BE2C (cell line): Measurements from ENCODE around the gene CEP55.

Source experiments
- DNase-seq: peaks from one replicate; pipeline ENCODE4 v3.0.0-alpha.2; 2020
- H3K27me3 ChIP-seq: fragments of 250-450 bp; sonication (Bioruptor Pico); 2 replicates; pipeline ENCODE4 v1.5.1; 2020; ENCODE audit warnings: mild to moderate bottlenecking
- H3K36me3 ChIP-seq: fragments of 250-450 bp; sonication (Bioruptor Pico); 2 replicates; pipeline ENCODE4 v1.5.1; 2020; ENCODE audit warnings: mild to moderate bottlenecking
- H3K4me1 ChIP-seq: fragments of 250-450 bp; sonication (Bioruptor Pico); 2 replicates; pipeline ENCODE4 v1.5.1; 2020
- H3K4me3 ChIP-seq: 2 replicates; pipeline ENCODE4 v1.5.1; 2011; ENCODE audit warnings: low read depth, low read length
- H3K9me3 ChIP-seq: fragments of 250-450 bp; sonication (Bioruptor Pico); 2 replicates; pipeline ENCODE4 v1.5.1; 2020
- TF ChIP-seq, protein P1 (sequence below): IDR thresholded peaks from 2 replicates; pipeline ENCODE4 v1.5.1; 2012; ENCODE audit warnings: mild to moderate bottlenecking, low read depth, low read length

Gene CEP55

GRCh38 chr10:93454736-93455135, 41.7 kb upstream of the CEP55 start:
- no peaks in the 10 kb centered on the region for H3K36me3 ChIP-seq
- no peak for DNase-seq
- H3K9me3 ChIP-seq, result no peaks in the 10 kb centered on the region
- no peaks in the 10 kb centered on the region for H3K27me3 ChIP-seq
- TF ChIP-seq, protein P1, sequence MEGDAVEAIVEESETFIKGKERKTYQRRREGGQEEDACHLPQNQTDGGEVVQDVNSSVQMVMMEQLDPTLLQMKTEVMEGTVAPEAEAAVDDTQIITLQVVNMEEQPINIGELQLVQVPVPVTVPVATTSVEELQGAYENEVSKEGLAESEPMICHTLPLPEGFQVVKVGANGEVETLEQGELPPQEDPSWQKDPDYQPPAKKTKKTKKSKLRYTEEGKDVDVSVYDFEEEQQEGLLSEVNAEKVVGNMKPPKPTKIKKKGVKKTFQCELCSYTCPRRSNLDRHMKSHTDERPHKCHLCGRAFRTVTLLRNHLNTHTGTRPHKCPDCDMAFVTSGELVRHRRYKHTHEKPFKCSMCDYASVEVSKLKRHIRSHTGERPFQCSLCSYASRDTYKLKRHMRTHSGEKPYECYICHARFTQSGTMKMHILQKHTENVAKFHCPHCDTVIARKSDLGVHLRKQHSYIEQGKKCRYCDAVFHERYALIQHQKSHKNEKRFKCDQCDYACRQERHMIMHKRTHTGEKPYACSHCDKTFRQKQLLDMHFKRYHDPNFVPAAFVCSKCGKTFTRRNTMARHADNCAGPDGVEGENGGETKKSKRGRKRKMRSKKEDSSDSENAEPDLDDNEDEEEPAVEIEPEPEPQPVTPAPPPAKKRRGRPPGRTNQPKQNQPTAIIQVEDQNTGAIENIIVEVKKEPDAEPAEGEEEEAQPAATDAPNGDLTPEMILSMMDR, result no peak
- no peaks in the 10 kb centered on the region for H3K4me1 ChIP-seq
- H3K4me3 ChIP-seq, result no peak overlapping the region

DNA sequence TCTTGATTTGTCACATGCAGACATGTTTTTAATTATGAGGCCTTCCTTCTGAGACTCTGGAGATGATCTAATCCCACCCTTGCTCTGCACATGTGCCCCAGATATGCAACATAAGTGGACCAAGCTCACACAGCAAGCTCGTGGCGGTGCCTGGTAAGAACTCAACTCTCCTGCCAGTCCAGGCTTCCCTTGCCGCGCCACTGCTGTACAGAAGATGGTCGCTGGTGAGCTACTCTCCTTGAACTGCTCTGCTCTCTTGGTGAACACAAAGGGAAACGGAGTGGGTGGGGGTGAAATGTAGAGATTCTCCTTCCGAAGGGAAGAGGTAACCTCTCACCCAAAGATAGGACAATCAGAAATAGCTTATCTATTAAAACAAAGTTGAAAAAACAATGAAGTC, 39.9 kb upstream of the CEP55 start:
- H3K27me3 ChIP-seq, result no peaks in the 10 kb centered on the region
- DNase-seq, result no peak
- no peak overlapping the region for H3K4me3 ChIP-seq
- H3K4me1 ChIP-seq, result no peaks in the 10 kb centered on the region
- H3K9me3 ChIP-seq, result no peaks in the 10 kb centered on the region
- H3K36me3 ChIP-seq, result no peaks in the 10 kb centered on the region
- TF ChIP-seq, protein P1, result no peak

DNA sequence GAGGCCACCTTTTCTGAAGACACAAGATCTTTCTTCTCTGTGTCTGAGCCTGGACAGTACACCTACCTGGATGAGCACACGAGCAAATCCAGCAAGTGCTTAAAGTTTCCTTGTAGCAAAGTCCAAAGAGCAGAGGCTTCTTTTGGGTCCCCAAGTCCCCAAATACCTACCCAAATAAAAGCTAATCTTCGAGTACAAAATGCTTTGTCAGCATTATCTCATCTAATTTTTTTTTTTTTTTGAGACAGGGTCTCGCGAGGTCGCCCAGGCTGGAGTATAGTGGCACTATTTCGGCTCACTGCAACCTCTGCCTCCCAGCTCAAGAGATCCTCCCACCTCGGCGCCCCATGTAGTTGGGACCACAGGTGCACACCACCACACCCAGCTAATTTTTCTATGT, 38.9 kb upstream of the CEP55 start:
- Histone ChIP-seq H3K9me3 (no peaks in the 10 kb centered on the region), H3K36me3 (no peaks in the 10 kb centered on the region), H3K27me3 (no peaks in the 10 kb centered on the region), H3K4me3 (no peak overlapping the region), H3K4me1 (no peaks in the 10 kb centered on the region)
- no peak for DNase-seq
- TF ChIP-seq, protein P1, result no peak

DNA sequence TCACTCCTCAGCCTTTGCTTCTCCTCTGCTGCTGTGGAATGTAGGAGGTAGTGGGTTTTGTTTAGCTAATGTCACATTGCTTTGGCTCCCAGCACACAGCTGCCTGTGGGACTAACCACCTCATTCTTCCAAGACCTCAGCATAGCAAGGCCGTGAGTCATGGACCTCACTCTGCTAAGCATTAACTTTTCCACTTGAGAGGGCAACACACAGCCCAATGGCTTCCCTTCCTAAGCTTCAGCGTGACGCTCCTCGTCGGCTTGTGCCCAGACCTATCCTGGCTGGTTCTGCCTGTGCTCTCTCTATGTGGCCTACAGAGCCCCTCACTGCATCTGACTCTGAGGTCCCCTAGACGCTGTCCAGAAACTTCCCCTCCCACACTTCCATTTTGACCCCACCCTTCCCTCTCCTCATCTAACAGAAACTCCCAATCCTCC, 37.6 kb upstream of the CEP55 start:
- TF ChIP-seq, protein P1, result no peak
- no peaks in the 10 kb centered on the region for H3K9me3 ChIP-seq
- no peaks in the 10 kb centered on the region for H3K4me1 ChIP-seq
- H3K36me3 ChIP-seq, result no peaks in the 10 kb centered on the region
- H3K27me3 ChIP-seq, result no peaks in the 10 kb centered on the region
- no peak for DNase-seq
- no peak overlapping the region for H3K4me3 ChIP-seq

DNA sequence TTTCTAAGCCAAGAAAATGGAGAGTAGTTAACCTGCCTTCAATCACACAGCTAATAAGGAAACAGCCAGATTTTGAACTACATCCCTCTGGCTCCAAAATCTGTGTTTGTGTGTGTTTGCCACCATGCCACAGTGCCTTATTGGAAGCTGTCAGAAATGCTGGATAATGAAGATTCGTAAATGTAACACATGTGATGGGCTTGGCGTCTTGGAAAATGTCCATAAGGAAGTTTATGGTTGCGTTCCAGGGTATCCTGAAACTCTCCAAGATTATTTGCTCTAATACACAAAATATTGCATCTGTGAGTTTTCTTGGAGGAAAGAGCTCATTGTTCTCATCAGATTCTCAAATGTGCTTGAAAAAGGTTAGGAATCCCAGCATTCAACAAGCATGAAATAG, 36.9 kb upstream of the CEP55 start:
- no peaks in the 10 kb centered on the region for H3K4me1 ChIP-seq
- H3K4me3 ChIP-seq, result no peak overlapping the region
- no peaks in the 10 kb centered on the region for H3K27me3 ChIP-seq
- TF ChIP-seq, protein P1, result no peak
- DNase-seq, result no peak
- H3K36me3 ChIP-seq, result no peaks in the 10 kb centered on the region
- no peaks in the 10 kb centered on the region for H3K9me3 ChIP-seq

- no peaks in the 10 kb centered on the region for H3K4me1 ChIP-seq
- H3K4me3 ChIP-seq, result no peak overlapping the region
- H3K36me3 ChIP-seq, result no peaks in the 10 kb centered on the region
- H3K27me3 ChIP-seq, result no peaks in the 10 kb centered on the region
- TF ChIP-seq, protein P1, result no peak
- no peaks in the 10 kb centered on the region for H3K9me3 ChIP-seq
- DNase-seq, result no peak
Measured at GRCh38 chr10:93461109-93461806, 35.2 kb upstream of the CEP55 start.
